GM21528 (cell line): ENCODE data around the gene RAB5A.
"Not testable (repeated sequence)": the region's sequence is repeated elsewhere in the genome, so short reads cannot be mapped to it uniquely, and the experiment has no call there.

Experiments
- ATAC-seq: cut with Tn5 transposase; IDR thresholded peaks from one replicate; pipeline ENCODE4 v1.9.1; 2021; ENCODE audit warnings: mild to moderate bottlenecking, moderate library complexity; ENCODE audit not compliant: unreplicated experiment, low FRiP score

The RAB5A gene

DNA sequence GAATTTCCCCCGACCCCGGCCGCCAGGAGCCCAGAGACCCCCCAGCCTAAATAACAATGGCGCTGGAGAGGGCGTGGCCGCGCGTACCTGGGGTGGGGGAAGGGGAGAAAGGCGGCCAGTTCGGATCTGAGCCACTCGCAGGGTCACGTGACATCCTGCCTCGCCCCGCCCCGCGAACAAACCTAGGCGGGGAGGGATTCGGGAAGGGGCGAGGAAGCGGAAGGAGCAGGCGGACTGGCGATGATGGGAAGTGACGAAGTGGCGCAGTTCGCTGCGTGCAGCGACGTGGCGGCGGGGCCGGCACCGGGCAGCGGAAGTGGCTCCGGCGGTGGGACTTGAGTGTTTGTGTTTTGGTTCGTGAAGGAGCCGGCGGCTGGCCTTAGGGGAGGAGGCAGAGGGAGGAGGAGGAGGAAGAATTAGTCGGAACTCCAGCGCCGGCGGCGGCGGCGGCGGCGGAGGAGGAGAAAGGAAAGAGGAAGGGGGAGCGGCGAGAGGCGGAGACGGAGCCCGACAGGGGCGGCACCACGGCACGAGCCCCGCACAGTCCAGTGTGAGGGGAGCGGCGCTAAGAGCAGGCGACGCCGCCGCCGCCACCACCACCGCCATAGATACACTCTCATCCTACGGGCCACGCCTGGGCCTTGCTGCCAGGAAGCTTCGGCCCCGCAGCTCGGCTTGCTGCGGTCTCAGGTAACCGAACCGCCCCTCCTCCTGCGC lies at the start of gene RAB5A:
RAB5A (plus strand) TSS at position 266 of the 717 bp plus-strand sequence. CDS start 3,802 bp downstream, outside the sequence.
- ATAC-seq: peak; percentile 97

- no peak for ATAC-seq
These were observed 48.2 kb upstream of the RAB5A start for GRCh38 chr3:19898721-19899120.

GRCh38 chr3:19899264-19899663 lies 47.6 kb upstream of the RAB5A start:
- ATAC-seq: no peak

DNA sequence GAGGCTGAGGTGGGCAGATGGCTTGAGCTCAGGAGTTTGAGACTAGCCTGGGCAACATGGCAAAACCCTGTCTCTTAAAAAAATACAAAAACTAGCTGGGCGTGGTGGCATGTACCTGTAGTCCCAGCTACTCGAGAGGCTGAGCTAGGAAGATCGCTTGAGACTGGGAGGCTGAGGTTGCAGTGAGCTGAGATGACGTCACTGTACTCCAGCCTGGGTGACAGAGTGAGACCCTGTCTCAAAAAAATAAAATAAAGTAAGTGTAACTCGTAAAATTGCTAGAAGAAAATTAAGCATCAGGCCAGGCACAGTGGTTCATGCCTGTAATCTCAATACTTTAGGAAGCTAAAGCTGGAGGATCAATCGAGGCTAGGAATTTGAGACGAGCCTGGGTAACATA lies 47.1 kb upstream of the RAB5A start:
- not testable (repeated sequence) for ATAC-seq

- ATAC-seq: no peak
These were observed 45.6 kb upstream of the RAB5A start for GRCh38 chr3:19901337-19901736.

- ATAC-seq: no peak
These were observed 45.0 kb upstream of the RAB5A start for GRCh38 chr3:19901918-19902317.

DNA sequence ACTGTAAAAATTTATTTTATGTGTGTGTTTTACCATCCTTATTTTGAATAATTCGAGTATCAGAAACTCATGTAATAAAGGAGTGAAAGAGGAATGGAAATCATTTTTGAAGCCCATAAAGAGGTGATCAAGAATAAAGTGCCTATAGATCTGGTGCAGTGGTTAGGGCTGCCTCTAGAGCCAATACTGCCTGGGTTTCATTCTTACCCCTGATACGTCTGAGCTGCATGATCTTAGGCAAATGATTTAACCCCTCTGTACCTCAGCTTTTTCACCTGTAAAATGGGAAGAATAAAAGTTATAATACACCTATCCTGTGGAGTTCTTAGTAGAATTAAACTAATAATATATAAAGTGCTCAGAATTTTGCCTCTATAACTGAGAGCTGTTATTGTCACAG lies 43.2 kb upstream of the RAB5A start:
- no peak for ATAC-seq

DNA sequence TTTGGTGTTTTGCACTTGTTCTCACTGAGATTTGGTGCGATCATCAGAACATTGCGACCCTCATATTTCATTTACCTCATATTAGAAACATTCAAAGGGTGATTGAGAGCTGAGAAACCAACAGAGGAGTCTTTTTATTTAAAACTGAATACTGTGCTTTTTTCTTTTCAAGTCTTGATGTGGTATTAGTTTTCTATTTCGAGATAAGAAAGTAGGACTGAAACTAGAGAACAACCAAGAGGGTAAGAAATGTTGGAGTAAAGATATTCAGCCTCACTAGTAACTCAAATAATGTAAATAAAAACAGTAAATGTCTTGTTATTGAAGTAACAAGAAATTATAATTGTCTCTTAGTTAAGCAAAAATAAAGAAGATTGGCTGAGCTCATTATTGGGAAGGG lies 39.4 kb upstream of the RAB5A start:
- ATAC-seq: no peak

GRCh38 chr3:19911452-19911851 lies 35.4 kb upstream of the RAB5A start:
- ATAC-seq: no peak

DNA sequence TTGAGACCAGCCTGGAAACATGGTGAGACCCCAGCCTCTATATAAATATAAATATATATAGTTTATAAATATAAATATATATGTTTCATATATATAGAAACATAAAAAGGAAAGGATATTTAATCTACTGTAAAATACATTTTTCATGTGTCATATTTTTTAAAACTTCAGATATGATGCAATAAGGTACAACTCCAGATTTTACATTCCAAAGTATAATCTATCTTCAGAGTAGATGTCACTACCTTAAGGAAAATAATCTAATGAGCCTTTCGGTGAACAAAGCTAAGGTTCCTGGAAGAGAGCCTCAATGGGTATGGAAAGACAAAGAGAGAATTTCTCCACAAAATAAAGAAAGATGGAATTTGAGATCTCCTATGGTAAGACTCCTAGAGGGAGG lies 29.7 kb upstream of the RAB5A start:
- no peak for ATAC-seq

GRCh38 chr3:19920401-19921080 lies 26.4 kb upstream of the RAB5A start:
- no peak for ATAC-seq

DNA sequence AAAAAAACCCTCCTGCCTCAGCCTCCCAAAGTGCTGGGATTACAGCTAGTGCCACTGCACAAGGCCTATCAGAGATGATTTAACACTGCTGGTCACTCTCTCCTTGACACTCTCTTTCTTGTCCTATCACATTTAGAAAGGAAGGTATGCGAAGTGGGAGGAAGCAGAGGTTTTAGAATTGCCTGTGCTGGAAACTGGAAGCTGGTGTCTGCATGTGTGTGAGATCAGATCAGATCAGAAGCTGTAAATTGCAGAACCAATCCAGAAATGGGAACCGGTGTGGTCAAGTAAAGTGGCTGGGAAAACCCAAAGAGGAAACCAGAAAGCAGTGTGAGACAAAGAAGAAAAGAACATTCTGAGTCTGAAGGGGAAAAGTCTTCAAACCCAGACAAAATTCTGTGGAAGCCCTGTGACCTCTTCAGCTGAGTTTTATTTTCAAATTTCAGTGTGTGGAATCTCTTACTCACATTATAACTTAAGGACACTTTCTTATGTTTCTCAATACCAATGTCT lies 15.7 kb upstream of the RAB5A start:
- ATAC-seq: peak; percentile 85

DNA sequence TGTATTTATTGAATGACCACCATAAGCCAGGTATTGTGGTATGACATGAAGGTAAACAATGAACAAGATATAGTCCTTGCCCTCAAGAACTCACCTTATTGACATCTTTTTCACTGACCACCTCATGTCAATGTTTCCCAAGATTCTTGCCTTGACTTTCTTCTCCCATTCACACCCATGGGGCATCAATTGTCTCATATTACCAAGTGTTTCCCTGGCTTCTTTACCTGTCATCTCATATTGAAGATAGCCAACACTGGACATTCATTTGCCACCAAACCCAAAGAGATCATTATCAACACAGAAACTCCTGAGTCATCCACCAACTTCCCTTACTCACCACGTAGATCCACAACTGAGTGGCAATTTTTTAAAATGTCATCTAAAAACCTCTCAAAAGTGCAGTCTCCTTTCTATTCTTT lies 15.1 kb upstream of the RAB5A start:
- ATAC-seq: peak; percentile 45

DNA sequence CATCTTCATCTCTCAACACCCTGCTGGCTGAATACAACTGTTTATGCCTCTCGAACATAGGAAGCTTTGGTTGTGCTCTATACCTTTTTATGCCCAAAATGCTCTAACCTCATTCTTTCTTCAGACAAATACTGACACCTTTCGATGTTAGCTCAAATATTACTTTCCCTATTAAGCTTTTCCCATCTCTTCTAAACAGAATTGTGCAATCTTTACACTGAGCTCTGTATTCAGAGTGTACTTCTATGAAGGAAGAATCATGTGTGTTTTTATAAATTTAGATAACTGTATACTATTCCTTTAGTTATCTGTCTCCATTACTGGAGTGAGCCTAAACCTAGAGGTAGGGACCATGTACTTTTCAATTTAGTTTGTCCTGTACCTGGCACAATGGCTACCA lies 14.5 kb upstream of the RAB5A start:
- ATAC-seq: no peak

DNA sequence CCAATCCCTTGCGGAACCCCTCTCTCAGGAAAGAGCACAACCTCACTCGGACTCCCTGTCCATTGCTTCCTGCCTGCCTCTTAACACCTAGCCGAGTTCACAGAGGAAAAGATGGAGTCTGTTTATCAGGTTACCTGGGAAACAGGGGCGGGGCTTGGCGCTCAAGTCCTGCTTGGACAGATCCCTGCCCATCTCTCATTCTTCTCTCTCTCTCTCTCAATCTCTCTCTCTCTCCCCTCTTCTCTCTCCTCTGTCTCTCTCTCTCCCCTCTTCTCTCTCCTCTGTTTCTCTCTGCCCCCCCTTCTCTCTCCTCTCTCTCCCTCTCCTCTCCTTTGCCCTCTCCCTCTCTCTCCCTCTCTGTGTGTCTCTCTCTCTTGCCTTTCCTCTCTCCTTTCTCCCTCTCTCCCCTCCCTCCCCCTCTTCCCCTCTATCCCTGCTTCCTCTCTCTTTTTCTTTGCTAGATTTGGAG lies 12.8 kb upstream of the RAB5A start, which contains the start of gene EFHB:
EFHB (minus strand) TSS at position 120 of the 469 bp plus-strand sequence. CDS start 199 bp downstream, outside the sequence.
- no peak for ATAC-seq

DNA sequence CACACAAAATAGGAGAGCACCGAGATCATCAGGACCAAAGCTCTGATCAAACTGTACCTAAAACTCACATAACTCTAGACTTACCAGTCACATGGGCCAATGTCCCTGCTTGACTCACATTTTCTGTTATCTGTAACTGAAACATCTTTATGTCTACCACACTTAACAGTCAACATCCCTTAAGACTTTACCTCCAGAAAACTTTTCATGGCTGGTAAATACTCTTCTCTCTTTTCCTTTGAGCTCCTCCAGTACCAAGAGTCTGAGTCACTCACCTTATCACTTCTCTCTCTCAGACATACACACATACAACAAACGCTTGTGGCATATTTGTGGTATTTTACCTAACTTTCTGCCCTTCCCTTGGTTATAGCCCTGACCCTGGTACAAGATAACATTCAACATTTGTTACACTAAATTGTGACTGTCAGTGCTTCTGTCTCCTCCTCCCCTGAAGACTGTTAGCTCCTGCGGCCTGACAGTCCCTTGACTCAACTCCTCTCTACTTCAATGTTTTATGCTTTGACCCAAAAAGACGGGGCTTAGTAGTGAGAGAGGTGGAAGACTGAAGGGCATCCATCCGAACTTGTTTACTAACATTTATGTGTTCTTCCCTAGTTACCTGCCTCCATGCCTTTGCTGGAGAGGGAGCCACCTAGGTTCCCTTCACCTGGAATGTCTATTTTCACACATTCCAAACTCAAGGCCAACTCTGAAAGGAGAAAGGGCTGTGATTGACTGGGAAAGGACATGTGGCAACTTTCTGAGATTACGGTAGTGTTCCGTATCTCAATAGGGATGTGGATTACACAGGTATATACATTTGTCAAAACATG lies 9.2 kb upstream of the RAB5A start:
- no peak for ATAC-seq

- no peak for ATAC-seq
These were observed 8.6 kb upstream of the RAB5A start for GRCh38 chr3:19938295-19938627.

GRCh38 chr3:19940643-19941042 lies 6.3 kb upstream of the RAB5A start:
- no peak for ATAC-seq

DNA sequence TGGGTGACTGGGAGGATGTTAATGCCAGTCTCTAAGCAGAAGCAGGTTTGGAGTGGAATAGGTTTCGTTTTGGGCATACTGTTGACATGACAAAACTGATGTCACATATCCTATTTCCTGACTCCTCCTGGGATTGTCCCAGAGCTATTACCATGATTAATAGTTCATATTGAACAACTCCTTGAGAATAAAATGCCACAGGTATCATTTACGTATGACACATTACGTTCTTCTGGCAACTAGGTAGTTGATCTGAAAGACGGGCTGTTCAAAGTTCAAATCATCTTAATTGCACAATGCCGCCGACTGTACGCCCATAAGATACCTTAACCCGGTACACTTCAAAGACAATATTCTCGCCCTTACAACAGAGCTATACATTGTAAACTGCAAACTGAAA lies 1.4 kb upstream of the RAB5A start:
- ATAC-seq: no peak

DNA sequence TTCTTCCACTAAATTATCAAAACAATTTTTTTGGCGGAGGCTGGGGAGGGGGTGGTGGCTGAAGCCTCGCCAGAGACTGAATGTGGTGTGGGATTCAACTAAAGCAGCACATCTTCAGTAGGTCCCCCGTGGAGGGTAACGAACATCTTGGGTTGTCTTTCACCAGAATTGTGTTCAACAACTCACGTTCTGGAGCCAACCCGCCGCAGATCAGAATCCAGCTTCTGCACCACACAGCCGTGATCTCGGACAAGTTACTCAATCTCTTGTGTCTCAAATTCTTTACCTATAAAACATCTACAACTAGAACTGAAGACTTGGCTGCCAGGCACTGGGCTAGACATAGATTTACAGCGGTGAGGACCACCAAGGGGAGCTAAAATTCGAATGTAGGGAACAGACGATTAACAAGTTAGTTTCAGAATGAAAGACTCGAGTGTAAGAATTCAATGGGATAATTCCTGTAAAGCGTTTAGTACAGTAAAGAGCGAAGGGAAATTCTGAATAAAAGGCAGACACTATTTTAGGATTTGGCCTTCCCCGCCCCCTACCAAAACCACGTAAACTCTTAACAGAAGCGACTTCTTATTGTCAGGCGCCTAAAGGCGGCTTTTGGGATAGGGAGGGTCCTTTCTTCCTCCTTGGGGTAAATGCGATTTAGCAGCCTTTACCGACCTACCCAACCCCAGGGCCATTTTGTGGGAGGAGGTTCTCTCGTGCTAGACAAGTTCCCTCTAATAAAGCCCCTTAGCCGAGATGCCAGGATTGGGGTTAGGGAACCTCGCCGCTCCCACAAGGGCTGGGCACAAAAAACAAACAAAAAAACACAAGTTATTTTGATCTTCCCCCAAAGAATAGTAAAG lies 697 bp upstream of the RAB5A start:
- peak; percentile 15 for ATAC-seq
